ENCODE data around the gene TBC1D23. TPM values are rescaled to one million over a fixed set of nuclear protein-coding genes. Genes with fewer than 3 reads are reported as not detected.

TBC1D23 gene
- total and polyA plus RNA-seq, 9 of the 15 experiments (the other 6 are each of a cell fraction or from before 2014, with no cell fraction given) = 23.4 to 85.8 (median 43.7) TPM

DNA sequence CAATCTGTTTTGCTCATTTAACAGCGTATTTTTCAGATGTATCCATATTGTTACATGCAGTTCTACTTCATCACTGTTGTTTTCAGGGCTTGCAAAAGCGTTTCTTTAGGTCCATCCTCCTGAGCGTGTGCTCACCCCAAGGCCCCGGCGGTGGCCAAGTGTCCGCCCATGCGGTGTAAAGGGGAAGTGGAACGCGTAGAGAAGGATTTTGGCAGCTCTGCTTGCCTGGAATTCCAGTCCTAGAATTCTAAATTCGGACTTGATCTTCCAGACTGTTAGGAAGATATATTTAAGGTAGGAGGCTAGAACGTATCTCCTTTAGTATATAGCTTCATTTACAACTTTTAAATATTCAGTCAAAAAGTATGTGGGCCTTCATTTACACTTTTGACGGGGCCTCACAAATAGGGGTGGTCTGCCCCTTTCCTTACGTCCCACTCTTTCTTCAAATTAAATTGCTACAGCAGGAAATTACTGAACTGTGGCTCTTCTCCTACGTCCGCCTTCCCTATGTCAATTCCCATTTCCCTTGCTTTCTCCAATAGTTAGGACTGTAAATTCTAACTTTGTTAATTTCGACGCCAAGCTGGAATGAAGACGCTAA, 609 bp upstream of the TBC1D23 start (continued):
- TF ChIP-seq, protein P1, sequence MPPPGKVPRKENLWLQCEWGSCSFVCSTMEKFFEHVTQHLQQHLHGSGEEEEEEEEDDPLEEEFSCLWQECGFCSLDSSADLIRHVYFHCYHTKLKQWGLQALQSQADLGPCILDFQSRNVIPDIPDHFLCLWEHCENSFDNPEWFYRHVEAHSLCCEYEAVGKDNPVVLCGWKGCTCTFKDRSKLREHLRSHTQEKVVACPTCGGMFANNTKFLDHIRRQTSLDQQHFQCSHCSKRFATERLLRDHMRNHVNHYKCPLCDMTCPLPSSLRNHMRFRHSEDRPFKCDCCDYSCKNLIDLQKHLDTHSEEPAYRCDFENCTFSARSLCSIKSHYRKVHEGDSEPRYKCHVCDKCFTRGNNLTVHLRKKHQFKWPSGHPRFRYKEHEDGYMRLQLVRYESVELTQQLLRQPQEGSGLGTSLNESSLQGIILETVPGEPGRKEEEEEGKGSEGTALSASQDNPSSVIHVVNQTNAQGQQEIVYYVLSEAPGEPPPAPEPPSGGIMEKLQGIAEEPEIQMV (tag; conservative IDR thresholded peaks at IDR 0.05; ENCODE audit: low read depth) = no peak
- TF ChIP-seq RBBP5 (IDR thresholded peaks at IDR 0.05; ENCODE audit: borderline replicate concordance, insufficient read depth, low read length, poor library complexity, severe bottlenecking) (peak; percentile 45), ZNF431 (CRISPR knock-in tag; IDR thresholded peaks at IDR 0.05) (no peak), DPF2 (IDR thresholded peaks at IDR 0.05) (no peak), TCF7L2 (IDR thresholded peaks at IDR 0.05; ENCODE audit: low read depth, low read length) (no peak), PHB (CRISPR knock-in tag; IDR thresholded peaks at IDR 0.05) (no peak), CREM (IDR thresholded peaks at IDR 0.05; ENCODE audit: low read depth) (0 out of 2 replicates have a peak, but pooled peaks have one; percentile 36), ZNF584 (CRISPR knock-in tag; IDR thresholded peaks at IDR 0.05; ENCODE audit: low read depth) (no peak), BDP1 (IDR thresholded peaks at IDR 0.05; ENCODE audit: insufficient read depth, insufficient read length) (no peak), ZNF830 (CRISPR knock-in tag; IDR thresholded peaks at IDR 0.05) (no peak), HIVEP1 (CRISPR knock-in tag; IDR thresholded peaks at IDR 0.05) (no peak)
- TF ChIP-seq, protein P2, sequence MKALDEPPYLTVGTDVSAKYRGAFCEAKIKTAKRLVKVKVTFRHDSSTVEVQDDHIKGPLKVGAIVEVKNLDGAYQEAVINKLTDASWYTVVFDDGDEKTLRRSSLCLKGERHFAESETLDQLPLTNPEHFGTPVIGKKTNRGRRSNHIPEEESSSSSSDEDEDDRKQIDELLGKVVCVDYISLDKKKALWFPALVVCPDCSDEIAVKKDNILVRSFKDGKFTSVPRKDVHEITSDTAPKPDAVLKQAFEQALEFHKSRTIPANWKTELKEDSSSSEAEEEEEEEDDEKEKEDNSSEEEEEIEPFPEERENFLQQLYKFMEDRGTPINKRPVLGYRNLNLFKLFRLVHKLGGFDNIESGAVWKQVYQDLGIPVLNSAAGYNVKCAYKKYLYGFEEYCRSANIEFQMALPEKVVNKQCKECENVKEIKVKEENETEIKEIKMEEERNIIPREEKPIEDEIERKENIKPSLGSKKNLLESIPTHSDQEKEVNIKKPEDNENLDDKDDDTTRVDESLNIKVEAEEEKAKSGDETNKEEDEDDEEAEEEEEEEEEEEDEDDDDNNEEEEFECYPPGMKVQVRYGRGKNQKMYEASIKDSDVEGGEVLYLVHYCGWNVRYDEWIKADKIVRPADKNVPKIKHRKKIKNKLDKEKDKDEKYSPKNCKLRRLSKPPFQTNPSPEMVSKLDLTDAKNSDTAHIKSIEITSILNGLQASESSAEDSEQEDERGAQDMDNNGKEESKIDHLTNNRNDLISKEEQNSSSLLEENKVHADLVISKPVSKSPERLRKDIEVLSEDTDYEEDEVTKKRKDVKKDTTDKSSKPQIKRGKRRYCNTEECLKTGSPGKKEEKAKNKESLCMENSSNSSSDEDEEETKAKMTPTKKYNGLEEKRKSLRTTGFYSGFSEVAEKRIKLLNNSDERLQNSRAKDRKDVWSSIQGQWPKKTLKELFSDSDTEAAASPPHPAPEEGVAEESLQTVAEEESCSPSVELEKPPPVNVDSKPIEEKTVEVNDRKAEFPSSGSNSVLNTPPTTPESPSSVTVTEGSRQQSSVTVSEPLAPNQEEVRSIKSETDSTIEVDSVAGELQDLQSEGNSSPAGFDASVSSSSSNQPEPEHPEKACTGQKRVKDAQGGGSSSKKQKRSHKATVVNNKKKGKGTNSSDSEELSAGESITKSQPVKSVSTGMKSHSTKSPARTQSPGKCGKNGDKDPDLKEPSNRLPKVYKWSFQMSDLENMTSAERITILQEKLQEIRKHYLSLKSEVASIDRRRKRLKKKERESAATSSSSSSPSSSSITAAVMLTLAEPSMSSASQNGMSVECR (CRISPR knock-in tag; IDR thresholded peaks at IDR 0.05) = no peak
- TF ChIP-seq, protein P3, sequence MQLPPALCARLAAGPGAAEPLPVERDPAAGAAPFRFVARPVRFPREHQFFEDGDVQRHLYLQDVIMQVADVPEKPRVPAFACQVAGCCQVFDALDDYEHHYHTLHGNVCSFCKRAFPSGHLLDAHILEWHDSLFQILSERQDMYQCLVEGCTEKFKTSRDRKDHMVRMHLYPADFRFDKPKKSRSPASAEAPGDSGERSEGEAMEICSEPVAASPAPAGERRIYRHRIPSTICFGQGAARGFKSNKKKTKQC (CRISPR knock-in tag; IDR thresholded peaks at IDR 0.05) = no peak
- TF ChIP-seq, protein P4, sequence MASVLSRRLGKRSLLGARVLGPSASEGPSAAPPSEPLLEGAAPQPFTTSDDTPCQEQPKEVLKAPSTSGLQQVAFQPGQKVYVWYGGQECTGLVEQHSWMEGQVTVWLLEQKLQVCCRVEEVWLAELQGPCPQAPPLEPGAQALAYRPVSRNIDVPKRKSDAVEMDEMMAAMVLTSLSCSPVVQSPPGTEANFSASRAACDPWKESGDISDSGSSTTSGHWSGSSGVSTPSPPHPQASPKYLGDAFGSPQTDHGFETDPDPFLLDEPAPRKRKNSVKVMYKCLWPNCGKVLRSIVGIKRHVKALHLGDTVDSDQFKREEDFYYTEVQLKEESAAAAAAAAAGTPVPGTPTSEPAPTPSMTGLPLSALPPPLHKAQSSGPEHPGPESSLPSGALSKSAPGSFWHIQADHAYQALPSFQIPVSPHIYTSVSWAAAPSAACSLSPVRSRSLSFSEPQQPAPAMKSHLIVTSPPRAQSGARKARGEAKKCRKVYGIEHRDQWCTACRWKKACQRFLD (CRISPR knock-in tag; IDR thresholded peaks at IDR 0.05) = peak; percentile 53; the same call in 1 of the 2 replicates
- TF ChIP-seq, protein P5, sequence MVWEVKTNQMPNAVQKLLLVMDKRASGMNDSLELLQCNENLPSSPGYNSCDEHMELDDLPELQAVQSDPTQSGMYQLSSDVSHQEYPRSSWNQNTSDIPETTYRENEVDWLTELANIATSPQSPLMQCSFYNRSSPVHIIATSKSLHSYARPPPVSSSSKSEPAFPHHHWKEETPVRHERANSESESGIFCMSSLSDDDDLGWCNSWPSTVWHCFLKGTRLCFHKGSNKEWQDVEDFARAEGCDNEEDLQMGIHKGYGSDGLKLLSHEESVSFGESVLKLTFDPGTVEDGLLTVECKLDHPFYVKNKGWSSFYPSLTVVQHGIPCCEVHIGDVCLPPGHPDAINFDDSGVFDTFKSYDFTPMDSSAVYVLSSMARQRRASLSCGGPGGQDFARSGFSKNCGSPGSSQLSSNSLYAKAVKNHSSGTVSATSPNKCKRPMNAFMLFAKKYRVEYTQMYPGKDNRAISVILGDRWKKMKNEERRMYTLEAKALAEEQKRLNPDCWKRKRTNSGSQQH (CRISPR knock-in tag; IDR thresholded peaks at IDR 0.05) = 0 out of 2 replicates have a peak, but pooled peaks have one; percentile 40
- TF ChIP-seq, protein P6, sequence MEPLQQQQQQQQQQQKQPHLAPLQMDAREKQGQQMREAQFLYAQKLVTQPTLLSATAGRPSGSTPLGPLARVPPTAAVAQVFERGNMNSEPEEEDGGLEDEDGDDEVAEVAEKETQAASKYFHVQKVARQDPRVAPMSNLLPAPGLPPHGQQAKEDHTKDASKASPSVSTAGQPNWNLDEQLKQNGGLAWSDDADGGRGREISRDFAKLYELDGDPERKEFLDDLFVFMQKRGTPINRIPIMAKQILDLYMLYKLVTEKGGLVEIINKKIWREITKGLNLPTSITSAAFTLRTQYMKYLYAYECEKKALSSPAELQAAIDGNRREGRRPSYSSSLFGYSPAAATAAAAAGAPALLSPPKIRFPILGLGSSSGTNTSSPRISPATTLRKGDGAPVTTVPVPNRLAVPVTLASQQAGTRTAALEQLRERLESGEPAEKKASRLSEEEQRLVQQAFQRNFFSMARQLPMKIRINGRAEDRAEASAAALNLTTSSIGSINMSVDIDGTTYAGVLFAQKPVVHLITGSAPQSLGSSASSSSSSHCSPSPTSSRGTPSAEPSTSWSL (CRISPR knock-in tag; IDR thresholded peaks at IDR 0.05; ENCODE audit: borderline replicate concordance) = no peak

Data from K562 (cell line).